Lung (tissue), 12 donors: ENCODE measurements around the gene PYM1. TPM values are rescaled to one million over a fixed set of nuclear protein-coding genes. Genes with fewer than 3 reads are reported as not detected.
A peak's percentile ranks its signal among the peaks of the same experiment; 100 is the strongest.
"Not testable (repeated sequence)": the region's sequence is repeated elsewhere in the genome, so short reads cannot be mapped to it uniquely, and the experiment has no call there.

Source experiments
- ATAC-seq: fragments of 200-7000 bp; cut with Tn5 transposase; one replicate; pipeline ENCODE4 v1.9.1; 2020; ENCODE audit warnings: moderate number of reproducible peaks; ENCODE audit not compliant: insufficient read depth, low FRiP score
- DNase-seq, 3 donors: peaks; one replicate each; pipeline ENCODE4 v3.0.0-alpha.2; 2013 to 2017
- H3K27ac ChIP-seq, 2 donors: one replicate each; pipeline ENCODE4 v1.5.1; 2013; ENCODE audit warnings: mild to moderate bottlenecking in 2 of 2, moderate library complexity in 2 of 2, control low read depth in 1 of 2, inconsistent platforms in 1 of 2, low read depth in 1 of 2, low read length in 1 of 2
- H3K27me3 ChIP-seq, 3 donors: one replicate each; pipeline ENCODE4 v1.5.1; 2013; ENCODE audit warnings: low read length in 2 of 3; ENCODE audit not compliant: control insufficient read depth in 3 of 3, insufficient read depth in 3 of 3
- H3K36me3 ChIP-seq, 4 donors: one replicate each; pipeline ENCODE4 v1.5.1; 2013; ENCODE audit warnings: low read length in 4 of 4, mild to moderate bottlenecking in 1 of 4, moderate library complexity in 1 of 4; ENCODE audit not compliant: control insufficient read depth in 4 of 4, insufficient read depth in 4 of 4
- H3K4me1 ChIP-seq, 5 donors: one replicate each; pipeline ENCODE4 v1.5.1; 2013; ENCODE audit warnings: low read length in 5 of 5, mild to moderate bottlenecking in 2 of 5, moderate library complexity in 1 of 5; ENCODE audit not compliant: control insufficient read depth in 5 of 5, insufficient read depth in 5 of 5
- H3K4me3 ChIP-seq: one replicate; pipeline ENCODE4 v1.5.1; 2013; ENCODE audit warnings: mild to moderate bottlenecking, control low read depth, moderate library complexity
- H3K9ac ChIP-seq, 2 donors: one replicate each; pipeline ENCODE4 v1.5.1; 2013; ENCODE audit warnings: low read length in 2 of 2, control low read depth in 1 of 2; ENCODE audit not compliant: insufficient read depth in 1 of 2
- H3K9me3 ChIP-seq, 4 donors: one replicate each; pipeline ENCODE4 v1.5.1; 2013; ENCODE audit warnings: low read length in 3 of 4, mild to moderate bottlenecking in 1 of 4, moderate library complexity in 1 of 4; ENCODE audit not compliant: control insufficient read depth in 4 of 4, insufficient read depth in 3 of 4
- WGBS, 2 donors: extraction: QIAGEN DNeasy Blood & Tissue Kit; methylation state at CpG; one replicate each; pipeline ENCODE4 v1.1.7; 2013; 5-methylcytosine and 5-hydroxymethylcytosine counted together
- polyA plus RNA-seq, 2 donors: library from polyadenylated mRNA; stranded (reverse); fragments of 200-250 nt; gene quantifications; one replicate each; pipeline ENCODE4 v1.2.1, GENCODE V29; 2013
- total RNA-seq, 2 donors: library from RNA; depleted of rRNA in 1 of 2; stranded (reverse); fragments of >200 nt in 1 of 2; gene quantifications; one replicate each; pipeline ENCODE4 v1.2.1, GENCODE V29; 2014 to 2021
- TF ChIP-seq, protein P1 (sequence below): IDR thresholded peaks from 2 replicates; pipeline ENCODE4 v1.5.1; 2012; ENCODE audit warnings: mild to moderate bottlenecking; ENCODE audit errors: control extremely low read depth, extremely low read depth
- donor health status: control.
- donor health status: control.
- donor health status: Bipolar disorder and iron deficiency.
- donor health status: healthy.
- donor health status: DM: yes; HTN: yes; CAD: no.

Gene PYM1
- total and polyA plus RNA-seq, 4 donors: 32.0 to 44.9 (median 35.0) TPM

DNA sequence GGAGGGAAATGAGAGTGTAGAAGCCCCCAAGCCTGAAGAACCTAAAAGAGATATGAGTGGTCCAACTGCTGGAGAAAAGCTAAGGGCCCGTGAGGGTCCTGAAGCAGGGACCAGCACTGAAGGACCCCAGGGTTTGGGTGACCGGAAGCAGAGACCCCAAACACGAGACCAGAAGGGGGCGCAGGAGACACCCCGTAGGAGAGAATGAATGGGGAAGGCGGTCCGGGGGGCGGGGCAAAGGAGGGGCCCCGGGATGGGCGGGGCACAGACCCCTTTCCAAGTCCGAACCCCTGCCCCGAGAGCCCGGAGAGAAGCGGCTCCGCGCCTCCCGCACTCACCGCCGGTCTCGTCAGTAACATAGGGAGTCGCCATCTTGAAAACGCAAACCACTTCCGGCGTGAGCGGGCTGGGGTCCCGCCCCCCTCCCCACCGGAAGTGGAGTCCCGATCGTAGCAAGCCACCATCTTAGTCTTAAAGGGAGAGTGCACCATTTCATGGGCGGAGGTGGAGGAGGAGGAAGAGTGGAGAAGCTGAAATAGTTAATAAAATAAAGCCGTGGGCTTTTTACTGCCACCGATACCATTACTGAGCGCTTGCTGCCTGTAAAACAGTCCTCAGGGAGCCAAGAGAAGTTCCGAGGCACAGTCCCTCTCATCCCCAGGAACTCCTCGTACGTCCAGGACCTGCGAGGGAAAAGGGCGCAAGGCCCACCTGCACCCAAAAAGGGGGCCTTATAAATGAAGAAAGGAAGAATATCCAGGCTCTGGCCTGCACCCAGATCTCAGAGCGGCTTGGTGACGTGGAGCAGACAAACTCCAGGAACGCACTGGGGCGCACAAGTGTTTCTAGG lies 731 bp downstream of the PYM1 start:
- H3K27me3 ChIP-seq: no peaks in the 10 kb centered on the region
- peak overlapping the region; percentile 88 for H3K4me3 ChIP-seq
- peak; percentile 94 to 97 (median 96) for DNase-seq
- TF ChIP-seq, protein P1, sequence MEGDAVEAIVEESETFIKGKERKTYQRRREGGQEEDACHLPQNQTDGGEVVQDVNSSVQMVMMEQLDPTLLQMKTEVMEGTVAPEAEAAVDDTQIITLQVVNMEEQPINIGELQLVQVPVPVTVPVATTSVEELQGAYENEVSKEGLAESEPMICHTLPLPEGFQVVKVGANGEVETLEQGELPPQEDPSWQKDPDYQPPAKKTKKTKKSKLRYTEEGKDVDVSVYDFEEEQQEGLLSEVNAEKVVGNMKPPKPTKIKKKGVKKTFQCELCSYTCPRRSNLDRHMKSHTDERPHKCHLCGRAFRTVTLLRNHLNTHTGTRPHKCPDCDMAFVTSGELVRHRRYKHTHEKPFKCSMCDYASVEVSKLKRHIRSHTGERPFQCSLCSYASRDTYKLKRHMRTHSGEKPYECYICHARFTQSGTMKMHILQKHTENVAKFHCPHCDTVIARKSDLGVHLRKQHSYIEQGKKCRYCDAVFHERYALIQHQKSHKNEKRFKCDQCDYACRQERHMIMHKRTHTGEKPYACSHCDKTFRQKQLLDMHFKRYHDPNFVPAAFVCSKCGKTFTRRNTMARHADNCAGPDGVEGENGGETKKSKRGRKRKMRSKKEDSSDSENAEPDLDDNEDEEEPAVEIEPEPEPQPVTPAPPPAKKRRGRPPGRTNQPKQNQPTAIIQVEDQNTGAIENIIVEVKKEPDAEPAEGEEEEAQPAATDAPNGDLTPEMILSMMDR: peak; percentile 31
- H3K36me3 ChIP-seq: peaks cover 0 to 7% (median 4%) of the 10 kb centered on the region in 4 donors
- ATAC-seq: peak; percentile 81
- peak overlapping the region; percentile 81 to 96 for H3K27ac ChIP-seq
- peak overlapping the region; percentile 76 to 97 for H3K9ac ChIP-seq
- H3K9me3 ChIP-seq: no peaks in the 10 kb centered on the region
- peaks cover 0 to 31% (median 6%) of the 10 kb centered on the region in 5 donors for H3K4me1 ChIP-seq
- WGBS, 2 donors: 0% methylated on average over 42 of the region's 42 CpGs

- WGBS, 2 donors: 11 to 20% methylated on average over 10 of the region's 10 CpGs
- Histone ChIP-seq H3K27me3 (no peaks in the 10 kb centered on the region), H3K36me3 (peaks cover 0 to 7% (median 5%) of the 10 kb centered on the region in 4 donors), H3K9ac (peak overlapping the region; percentile 76 to 97), H3K4me1 (peaks cover 0 to 26% (median 3%) of the 10 kb centered on the region in 5 donors), H3K27ac (peak overlapping the region; percentile 81 to 96), H3K9me3 (no peaks in the 10 kb centered on the region), H3K4me3 (peak overlapping the region; percentile 88)
- DNase-seq (no peak), ATAC-seq (no peak)
- TF ChIP-seq, protein P1: no peak
Measured at GRCh38 chr12:55925870-55926737, 1.6 kb downstream of the PYM1 start.

- Histone ChIP-seq H3K27me3 (no peaks in the 10 kb centered on the region), H3K9me3 (no peaks in the 10 kb centered on the region), H3K4me3 (no peak overlapping the region), H3K36me3 (peaks cover 0 to 7% (median 5%) of the 10 kb centered on the region in 4 donors), H3K27ac (no peak overlapping the region), H3K9ac (no peak overlapping the region), H3K4me1 (peaks cover 0 to 20% (median 0%) of the 10 kb centered on the region in 5 donors)
- WGBS, 2 donors: 83 to 86% methylated on average over 4 of the region's 4 CpGs
- ATAC-seq (no peak), DNase-seq (no peak)
- TF ChIP-seq, protein P1: no peak
Measured at GRCh38 chr12:55925371-55925770, 2.3 kb downstream of the PYM1 start.

DNA sequence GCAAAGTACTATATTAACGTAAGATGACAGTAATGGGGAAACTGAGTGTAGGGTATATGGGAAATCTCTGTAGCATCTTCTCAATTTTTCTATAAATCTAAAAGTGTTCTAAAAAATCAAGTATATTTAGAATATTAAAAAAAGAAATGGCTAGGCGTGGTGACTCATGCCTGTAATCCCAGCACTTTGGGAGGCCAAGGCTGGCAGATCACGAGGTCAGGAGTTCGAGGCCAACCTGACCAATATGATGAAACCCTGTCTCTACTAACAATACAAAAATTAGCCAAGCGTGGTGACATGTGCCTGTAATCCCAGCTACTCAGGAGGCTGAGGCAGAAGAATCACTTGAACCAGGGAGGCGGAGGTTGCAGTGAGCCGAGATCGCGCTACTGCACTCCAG lies 4.0 kb downstream of the PYM1 start:
- 94 to 96% methylated on average over 9 of the region's 9 CpGs for WGBS, 2 donors
- H3K27me3 ChIP-seq, H3K27ac ChIP-seq, H3K9me3 ChIP-seq, H3K36me3 ChIP-seq, H3K9ac ChIP-seq, DNase-seq, H3K4me3 ChIP-seq, ATAC-seq: not testable (repeated sequence)
- H3K4me1 ChIP-seq: peaks cover 0 to 20% (median 0%) of the 10 kb centered on the region in 5 donors
